HEK293 (cell line): ENCODE measurements around the gene LRP8.

ENCODE experiments used
- CTCF ChIA-PET: fragments of 350-600 bp; formaldehyde crosslinking; extraction: SDS; loops from one replicate; lab custom pipeline; 2021; ENCODE audit warnings: antibody characterized with exemption; lab: Yijun Ruan, JAX
- POLR2A ChIA-PET: fragments of 300-600 bp; formaldehyde crosslinking; extraction: SDS; loops from one replicate; lab custom pipeline; 2020; ENCODE audit warnings: antibody characterized with exemption, inconsistent platforms; lab: Yijun Ruan, JAX
- H3K27ac ChIP-seq: fragments of 200-500 bp; sonication (Bioruptor generic); 2 replicates; pipeline ENCODE4 v1.5.1; 2014; ENCODE audit warnings: low read depth, low read length, control low read depth, inconsistent platforms; ENCODE audit errors: extremely low read depth
- H3K36me3 ChIP-seq, 2 experiments: fragments of 200-500 bp in 1 of 2; sonication (Bioruptor generic) in 1 of 2; 1 replicate in 1 of 2; 2 replicates in 1 of 2; pipeline ENCODE4 v1.5.1; 2014 to 2017; ENCODE audit warnings: inconsistent platforms in 2 of 2, low read length in 2 of 2; ENCODE audit not compliant: control insufficient read depth in 2 of 2, insufficient read depth in 1 of 2
- H3K4me1 ChIP-seq: fragments of 200-500 bp; sonication (Bioruptor generic); 2 replicates; pipeline ENCODE4 v1.5.1; 2014; ENCODE audit warnings: mild to moderate bottlenecking, low read length, inconsistent platforms; ENCODE audit not compliant: control insufficient read depth, insufficient read depth
- H3K4me3 ChIP-seq: 2 replicates; pipeline ENCODE4 v1.5.1; 2011; ENCODE audit warnings: low read depth, mild to moderate bottlenecking, control low read depth, low read length, moderate library complexity
- H3K9me3 ChIP-seq: fragments of 200-500 bp; sonication (Bioruptor generic); 2 replicates; pipeline ENCODE4 v1.5.1; 2014; ENCODE audit warnings: low read depth, low read length, inconsistent platforms; ENCODE audit not compliant: control insufficient read depth, insufficient read depth
- HOXC10 ChIP-seq: sonication (generic); formaldehyde crosslinking; IDR thresholded peaks from 2 replicates; pipeline ENCODE4 v1.8.1; 2023; ENCODE audit warnings: mild to moderate bottlenecking, missing genetic modification reagents
- PRDM1 ChIP-seq: fragments of 450-650 bp; formaldehyde crosslinking; IDR thresholded peaks from 2 replicates; pipeline ENCODE4; 2016; ENCODE audit warnings: missing biosample characterization, missing genetic modification characterization
- YY1 ChIP-seq: fragments of 450-650 bp; formaldehyde crosslinking; IDR thresholded peaks from 2 replicates; pipeline ENCODE4 v1.5.1; 2018; ENCODE audit warnings: missing biosample characterization, missing genetic modification characterization
- ZBTB48 ChIP-seq: fragments of 450-650 bp; formaldehyde crosslinking; IDR thresholded peaks from 2 replicates; pipeline ENCODE4 v1.5.1; 2016; ENCODE audit warnings: missing biosample characterization, missing genetic modification characterization
- ZNF223 ChIP-seq: fragments of 450-650 bp; formaldehyde crosslinking; IDR thresholded peaks from 2 replicates; pipeline ENCODE4 v1.5.1; 2016; ENCODE audit warnings: missing biosample characterization, missing genetic modification characterization
- ZNF23 ChIP-seq: fragments of 450-650 bp; formaldehyde crosslinking; IDR thresholded peaks from 2 replicates; pipeline ENCODE4 v1.5.1; 2016; ENCODE audit warnings: missing biosample characterization, missing genetic modification characterization, borderline replicate concordance
- ZNF341 ChIP-seq: fragments of 450-650 bp; formaldehyde crosslinking; IDR thresholded peaks from 2 replicates; pipeline ENCODE4; 2016; ENCODE audit warnings: low read depth, missing biosample characterization, missing genetic modification characterization
- ZNF350 ChIP-seq: fragments of 450-650 bp; formaldehyde crosslinking; IDR thresholded peaks from 2 replicates; pipeline ENCODE4 v1.5.0; 2017; ENCODE audit warnings: missing biosample characterization, mild to moderate bottlenecking, missing genetic modification characterization
- ZNF37A ChIP-seq: fragments of 450-650 bp; IDR thresholded peaks from 2 replicates; pipeline ENCODE4 v1.5.1; 2018; ENCODE audit warnings: missing biosample characterization, missing genetic modification characterization
- ZNF610 ChIP-seq: fragments of 450-650 bp; formaldehyde crosslinking; IDR thresholded peaks from 2 replicates; pipeline ENCODE4 v1.5.1; 2016; ENCODE audit warnings: missing biosample characterization, missing genetic modification characterization, borderline replicate concordance
- ZNF626 ChIP-seq: fragments of 450-650 bp; sonication (Bioruptor Pico); formaldehyde crosslinking; IDR thresholded peaks from 2 replicates; pipeline ENCODE4 v1.5.1; 2018; ENCODE audit warnings: missing biosample characterization, missing genetic modification characterization, inconsistent platforms
- ZNF777 ChIP-seq: fragments of 450-650 bp; formaldehyde crosslinking; IDR thresholded peaks from 2 replicates; pipeline ENCODE4 v1.5.1; 2017; ENCODE audit warnings: missing biosample characterization, missing genetic modification characterization, borderline replicate concordance
- TF ChIP-seq, protein P1 (sequence below): fragments of 450-650 bp; formaldehyde crosslinking; IDR thresholded peaks from 2 replicates; pipeline ENCODE4 v1.5.1; 2017; ENCODE audit warnings: missing biosample characterization, missing genetic modification characterization
- TF ChIP-seq, protein P2 (sequence below): fragments of 450-650 bp; formaldehyde crosslinking; IDR thresholded peaks from 2 replicates; pipeline ENCODE4 v1.5.1; 2017; ENCODE audit warnings: missing biosample characterization, mild to moderate bottlenecking, missing genetic modification characterization, moderate library complexity
- TF ChIP-seq, protein P3 (sequence below): fragments of 450-650 bp; formaldehyde crosslinking; IDR thresholded peaks from 2 replicates; pipeline ENCODE4 v1.5.1; 2016; ENCODE audit warnings: missing biosample characterization, missing genetic modification characterization
- TF ChIP-seq, protein P4 (sequence below): fragments of 450-650 bp; formaldehyde crosslinking; IDR thresholded peaks from 2 replicates; pipeline ENCODE4 v1.5.1; 2016; ENCODE audit warnings: missing biosample characterization, missing genetic modification characterization
- TF ChIP-seq, protein P5 (sequence below): fragments of 450-650 bp; formaldehyde crosslinking; conservative IDR thresholded peaks from 2 replicates; pipeline ENCODE4 v1.5.1; 2016; ENCODE audit warnings: low read depth, missing biosample characterization, missing genetic modification characterization

Gene LRP8

DNA sequence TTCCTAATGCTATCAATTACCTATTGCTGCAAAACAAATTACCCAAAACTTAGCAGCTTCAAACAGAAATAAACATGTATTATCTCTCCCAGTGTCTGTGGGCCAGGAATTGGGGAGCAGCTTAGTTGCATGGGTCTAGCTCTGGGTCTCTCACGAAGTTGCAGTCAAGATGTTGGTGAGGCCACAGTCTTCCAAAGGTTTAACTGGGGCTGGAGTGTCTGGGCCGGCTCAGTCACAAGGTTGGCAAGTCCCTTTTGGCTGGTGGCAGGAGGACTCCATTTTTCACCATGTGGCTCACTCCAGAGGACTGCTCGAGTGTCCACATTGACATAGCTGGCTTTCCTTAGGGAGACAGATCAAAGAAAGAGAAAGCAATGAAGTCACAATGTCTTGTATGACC, 5.0 kb upstream of the LRP8 start:
- Histone ChIP-seq H3K4me3 (no peak overlapping the region), H3K9me3 (no peaks in the 10 kb centered on the region), H3K27ac (no peak overlapping the region), H3K36me3 (no peaks in the 10 kb centered on the region), H3K4me1 (no peaks in the 10 kb centered on the region)
- CTCF ChIA-PET, result interaction anchor here (0.5 kb wide), 1 partner anchor 1231 kb away, joined by 3 read pairs; no protein-coding TSS in a partner anchor
- POLR2A ChIA-PET, result no interaction called here
- no peak for TF ChIP-seq ZNF37A (tag by site-specific recombination)
- no peak for TF ChIP-seq ZNF350 (tag by site-specific recombination)
- TF ChIP-seq ZNF777 (tag by site-specific recombination), result no peak
- TF ChIP-seq, protein P1, sequence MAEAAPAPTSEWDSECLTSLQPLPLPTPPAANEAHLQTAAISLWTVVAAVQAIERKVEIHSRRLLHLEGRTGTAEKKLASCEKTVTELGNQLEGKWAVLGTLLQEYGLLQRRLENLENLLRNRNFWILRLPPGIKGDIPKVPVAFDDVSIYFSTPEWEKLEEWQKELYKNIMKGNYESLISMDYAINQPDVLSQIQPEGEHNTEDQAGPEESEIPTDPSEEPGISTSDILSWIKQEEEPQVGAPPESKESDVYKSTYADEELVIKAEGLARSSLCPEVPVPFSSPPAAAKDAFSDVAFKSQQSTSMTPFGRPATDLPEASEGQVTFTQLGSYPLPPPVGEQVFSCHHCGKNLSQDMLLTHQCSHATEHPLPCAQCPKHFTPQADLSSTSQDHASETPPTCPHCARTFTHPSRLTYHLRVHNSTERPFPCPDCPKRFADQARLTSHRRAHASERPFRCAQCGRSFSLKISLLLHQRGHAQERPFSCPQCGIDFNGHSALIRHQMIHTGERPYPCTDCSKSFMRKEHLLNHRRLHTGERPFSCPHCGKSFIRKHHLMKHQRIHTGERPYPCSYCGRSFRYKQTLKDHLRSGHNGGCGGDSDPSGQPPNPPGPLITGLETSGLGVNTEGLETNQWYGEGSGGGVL (tag by site-specific recombination), result no peak
- TF ChIP-seq, protein P2, sequence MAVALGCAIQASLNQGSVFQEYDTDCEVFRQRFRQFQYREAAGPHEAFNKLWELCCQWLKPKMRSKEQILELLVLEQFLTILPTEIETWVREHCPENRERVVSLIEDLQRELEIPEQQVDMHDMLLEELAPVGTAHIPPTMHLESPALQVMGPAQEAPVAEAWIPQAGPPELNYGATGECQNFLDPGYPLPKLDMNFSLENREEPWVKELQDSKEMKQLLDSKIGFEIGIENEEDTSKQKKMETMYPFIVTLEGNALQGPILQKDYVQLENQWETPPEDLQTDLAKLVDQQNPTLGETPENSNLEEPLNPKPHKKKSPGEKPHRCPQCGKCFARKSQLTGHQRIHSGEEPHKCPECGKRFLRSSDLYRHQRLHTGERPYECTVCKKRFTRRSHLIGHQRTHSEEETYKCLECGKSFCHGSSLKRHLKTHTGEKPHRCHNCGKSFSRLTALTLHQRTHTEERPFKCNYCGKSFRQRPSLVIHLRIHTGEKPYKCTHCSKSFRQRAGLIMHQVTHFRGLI (tag by site-specific recombination), result no peak
- TF ChIP-seq ZNF223 (tag by site-specific recombination), result no peak
- no peak for TF ChIP-seq YY1 (tag by site-specific recombination)
- TF ChIP-seq ZNF23 (tag by site-specific recombination), result no peak
- TF ChIP-seq, protein P3, sequence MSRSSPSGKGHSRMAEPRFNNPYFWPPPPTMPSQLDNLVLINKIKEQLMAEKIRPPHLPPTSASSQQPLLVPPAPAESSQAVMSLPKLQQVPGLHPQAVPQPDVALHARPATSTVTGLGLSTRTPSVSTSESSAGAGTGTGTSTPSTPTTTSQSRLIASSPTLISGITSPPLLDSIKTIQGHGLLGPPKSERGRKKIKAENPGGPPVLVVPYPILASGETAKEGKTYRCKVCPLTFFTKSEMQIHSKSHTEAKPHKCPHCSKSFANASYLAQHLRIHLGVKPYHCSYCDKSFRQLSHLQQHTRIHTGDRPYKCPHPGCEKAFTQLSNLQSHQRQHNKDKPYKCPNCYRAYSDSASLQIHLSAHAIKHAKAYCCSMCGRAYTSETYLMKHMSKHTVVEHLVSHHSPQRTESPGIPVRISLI (tag by site-specific recombination), result no peak

DNA sequence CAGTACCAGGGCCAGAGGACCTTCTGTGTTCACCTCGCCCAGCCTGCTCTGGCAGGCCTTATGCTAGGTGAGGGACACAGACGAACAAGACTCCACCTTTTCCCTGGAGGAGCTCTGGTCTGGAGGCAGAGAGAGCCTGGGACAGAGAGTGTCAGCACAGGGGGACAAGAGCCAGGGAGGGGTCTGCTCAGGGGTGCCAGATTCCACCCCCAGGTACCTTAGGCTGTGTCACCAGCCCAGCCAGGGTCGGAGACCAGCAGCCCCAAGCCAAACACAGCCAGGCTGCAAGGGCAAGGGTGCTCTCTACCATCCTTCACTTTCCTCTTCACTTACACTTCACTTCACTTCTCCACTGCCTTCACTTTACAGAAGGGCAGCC, 4.3 kb upstream of the LRP8 start:
- TF ChIP-seq, protein P4, sequence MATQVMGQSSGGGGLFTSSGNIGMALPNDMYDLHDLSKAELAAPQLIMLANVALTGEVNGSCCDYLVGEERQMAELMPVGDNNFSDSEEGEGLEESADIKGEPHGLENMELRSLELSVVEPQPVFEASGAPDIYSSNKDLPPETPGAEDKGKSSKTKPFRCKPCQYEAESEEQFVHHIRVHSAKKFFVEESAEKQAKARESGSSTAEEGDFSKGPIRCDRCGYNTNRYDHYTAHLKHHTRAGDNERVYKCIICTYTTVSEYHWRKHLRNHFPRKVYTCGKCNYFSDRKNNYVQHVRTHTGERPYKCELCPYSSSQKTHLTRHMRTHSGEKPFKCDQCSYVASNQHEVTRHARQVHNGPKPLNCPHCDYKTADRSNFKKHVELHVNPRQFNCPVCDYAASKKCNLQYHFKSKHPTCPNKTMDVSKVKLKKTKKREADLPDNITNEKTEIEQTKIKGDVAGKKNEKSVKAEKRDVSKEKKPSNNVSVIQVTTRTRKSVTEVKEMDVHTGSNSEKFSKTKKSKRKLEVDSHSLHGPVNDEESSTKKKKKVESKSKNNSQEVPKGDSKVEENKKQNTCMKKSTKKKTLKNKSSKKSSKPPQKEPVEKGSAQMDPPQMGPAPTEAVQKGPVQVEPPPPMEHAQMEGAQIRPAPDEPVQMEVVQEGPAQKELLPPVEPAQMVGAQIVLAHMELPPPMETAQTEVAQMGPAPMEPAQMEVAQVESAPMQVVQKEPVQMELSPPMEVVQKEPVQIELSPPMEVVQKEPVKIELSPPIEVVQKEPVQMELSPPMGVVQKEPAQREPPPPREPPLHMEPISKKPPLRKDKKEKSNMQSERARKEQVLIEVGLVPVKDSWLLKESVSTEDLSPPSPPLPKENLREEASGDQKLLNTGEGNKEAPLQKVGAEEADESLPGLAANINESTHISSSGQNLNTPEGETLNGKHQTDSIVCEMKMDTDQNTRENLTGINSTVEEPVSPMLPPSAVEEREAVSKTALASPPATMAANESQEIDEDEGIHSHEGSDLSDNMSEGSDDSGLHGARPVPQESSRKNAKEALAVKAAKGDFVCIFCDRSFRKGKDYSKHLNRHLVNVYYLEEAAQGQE, result 0 out of 2 replicates have a peak, but pooled peaks have one; percentile 40
- TF ChIP-seq PRDM1 (tag by site-specific recombination) (peak; percentile 80), ZNF341 (tag by site-specific recombination) (no peak)
- H3K27ac ChIP-seq, result no peak overlapping the region
- CTCF ChIA-PET, result no interaction called here
- no peak overlapping the region for H3K4me3 ChIP-seq
- no peaks in the 10 kb centered on the region for H3K4me1 ChIP-seq
- POLR2A ChIA-PET, result no interaction called here
- H3K36me3 ChIP-seq, result no peaks in the 10 kb centered on the region
- H3K9me3 ChIP-seq, result no peaks in the 10 kb centered on the region

DNA sequence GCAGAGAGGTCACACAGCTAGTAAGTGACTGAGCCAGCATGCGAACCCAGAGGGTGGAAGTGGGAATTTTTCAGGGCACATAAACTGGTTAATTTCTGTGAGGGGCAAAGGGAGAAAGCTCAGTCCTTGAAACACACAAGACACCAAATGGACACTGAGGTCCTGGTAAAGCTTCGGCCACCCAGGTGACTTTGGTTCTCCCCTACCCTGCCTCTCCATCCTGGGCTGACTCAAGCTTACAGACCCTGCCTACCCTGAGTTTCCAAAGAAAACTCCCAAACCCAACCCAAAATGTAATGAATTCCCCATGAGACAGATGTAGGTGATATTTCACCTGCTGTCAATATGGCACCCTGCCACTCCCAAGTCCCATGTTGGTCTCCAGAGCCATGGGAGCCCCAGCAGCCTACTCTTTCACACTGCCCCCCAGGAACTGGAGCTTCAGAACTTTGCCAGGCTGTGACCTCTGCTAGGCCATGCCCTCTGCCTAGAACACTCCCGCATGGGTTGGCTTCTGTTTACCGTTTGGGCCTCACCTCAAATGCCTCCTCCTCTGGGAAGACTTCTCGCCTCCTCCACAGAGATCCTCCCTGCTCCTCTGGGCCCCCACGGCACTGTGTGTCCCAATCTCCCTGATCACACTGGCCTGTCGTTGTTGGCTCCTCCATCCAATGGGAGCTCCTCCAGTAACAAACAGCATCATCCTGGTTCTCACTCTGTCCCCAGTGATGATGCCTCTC, 3.7 kb upstream of the LRP8 start:
- no peak overlapping the region for H3K27ac ChIP-seq
- H3K9me3 ChIP-seq, result no peaks in the 10 kb centered on the region
- no peak overlapping the region for H3K4me3 ChIP-seq
- no peaks in the 10 kb centered on the region for H3K4me1 ChIP-seq
- H3K36me3 ChIP-seq, result no peaks in the 10 kb centered on the region
- ChIA-PET POLR2A (no interaction called here), CTCF (interaction anchor here (1.0 kb wide), 1 partner anchor 64 kb away, joined by 3 read pairs; no protein-coding TSS in a partner anchor)
- no peak for TF ChIP-seq ZNF610 (tag by site-specific recombination)
- no peak for TF ChIP-seq ZNF626 (tag by site-specific recombination)
- TF ChIP-seq ZBTB48 (tag by site-specific recombination), result no peak
- TF ChIP-seq HOXC10 (CRISPR knock-in tag), result no peak
- TF ChIP-seq, protein P5, sequence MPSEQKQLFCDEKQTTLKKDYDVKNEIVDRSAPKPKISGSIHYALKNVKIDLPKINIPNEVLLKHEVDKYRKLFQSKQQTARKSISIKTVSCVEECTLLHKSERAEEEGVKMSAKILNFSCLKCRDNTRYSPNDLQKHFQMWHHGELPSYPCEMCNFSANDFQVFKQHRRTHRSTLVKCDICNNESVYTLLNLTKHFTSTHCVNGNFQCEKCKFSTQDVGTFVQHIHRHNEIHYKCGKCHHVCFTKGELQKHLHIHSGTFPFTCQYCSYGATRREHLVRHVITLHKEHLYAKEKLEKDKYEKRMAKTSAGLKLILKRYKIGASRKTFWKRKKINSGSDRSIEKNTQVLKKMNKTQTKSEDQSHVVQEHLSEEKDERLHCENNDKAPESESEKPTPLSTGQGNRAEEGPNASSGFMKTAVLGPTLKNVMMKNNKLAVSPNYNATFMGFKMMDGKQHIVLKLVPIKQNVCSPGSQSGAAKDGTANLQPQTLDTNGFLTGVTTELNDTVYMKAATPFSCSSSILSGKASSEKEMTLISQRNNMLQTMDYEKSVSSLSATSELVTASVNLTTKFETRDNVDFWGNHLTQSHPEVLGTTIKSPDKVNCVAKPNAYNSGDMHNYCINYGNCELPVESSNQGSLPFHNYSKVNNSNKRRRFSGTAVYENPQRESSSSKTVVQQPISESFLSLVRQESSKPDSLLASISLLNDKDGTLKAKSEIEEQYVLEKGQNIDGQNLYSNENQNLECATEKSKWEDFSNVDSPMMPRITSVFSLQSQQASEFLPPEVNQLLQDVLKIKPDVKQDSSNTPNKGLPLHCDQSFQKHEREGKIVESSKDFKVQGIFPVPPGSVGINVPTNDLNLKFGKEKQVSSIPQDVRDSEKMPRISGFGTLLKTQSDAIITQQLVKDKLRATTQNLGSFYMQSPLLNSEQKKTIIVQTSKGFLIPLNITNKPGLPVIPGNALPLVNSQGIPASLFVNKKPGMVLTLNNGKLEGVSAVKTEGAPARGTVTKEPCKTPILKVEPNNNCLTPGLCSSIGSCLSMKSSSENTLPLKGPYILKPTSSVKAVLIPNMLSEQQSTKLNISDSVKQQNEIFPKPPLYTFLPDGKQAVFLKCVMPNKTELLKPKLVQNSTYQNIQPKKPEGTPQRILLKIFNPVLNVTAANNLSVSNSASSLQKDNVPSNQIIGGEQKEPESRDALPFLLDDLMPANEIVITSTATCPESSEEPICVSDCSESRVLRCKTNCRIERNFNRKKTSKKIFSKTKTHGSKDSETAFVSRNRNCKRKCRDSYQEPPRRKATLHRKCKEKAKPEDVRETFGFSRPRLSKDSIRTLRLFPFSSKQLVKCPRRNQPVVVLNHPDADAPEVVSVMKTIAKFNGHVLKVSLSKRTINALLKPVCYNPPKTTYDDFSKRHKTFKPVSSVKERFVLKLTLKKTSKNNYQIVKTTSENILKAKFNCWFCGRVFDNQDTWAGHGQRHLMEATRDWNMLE (tag by site-specific recombination), result no peak
